WTC11 (cell line): Measurements from ENCODE around the gene ASIP. TPM values are rescaled to one million over a fixed set of nuclear protein-coding genes. Genes with fewer than 3 reads are reported as not detected.

ENCODE experiments used
- ATAC-seq: fragments of 200-7000 bp; cut with Tn5 transposase; 2 replicates; pipeline ENCODE4 v1.10.0; 2021; ENCODE audit warnings: mild to moderate bottlenecking, moderate library complexity
- CTCF ChIA-PET: fragments of 300-600 bp; sonication (Branson Sonifier 250); formaldehyde crosslinking; loops from one replicate; lab custom pipeline; 2021; ENCODE audit warnings: antibody characterized with exemption; lab: Charles Lee
- POLR2A ChIA-PET: fragments of 350-600 bp; sonication (Branson Sonifier 250); formaldehyde crosslinking; loops from one replicate; lab custom pipeline; 2021; ENCODE audit warnings: antibody characterized with exemption; lab: Charles Lee
- DNase-seq: peaks from one replicate; pipeline ENCODE4 v3.0.0; 2021; ENCODE audit warnings: low spot score
- H3K27ac Mint-ChIP-seq: 2 replicates; pipeline ENCODE4 v1.8.0; 2021; ENCODE audit warnings: mixed read lengths
- H3K27me3 Mint-ChIP-seq: 2 replicates; pipeline ENCODE4 v1.8.0; 2021; ENCODE audit warnings: low read depth, mild to moderate bottlenecking, moderate library complexity, mixed read lengths
- H3K36me3 Mint-ChIP-seq: 2 replicates; pipeline ENCODE4 v1.8.0; 2021; ENCODE audit warnings: mixed read lengths
- H3K4me1 Mint-ChIP-seq: 2 replicates; pipeline ENCODE4 v1.8.0; 2022; ENCODE audit warnings: mixed read lengths
- H3K4me3 Mint-ChIP-seq: 2 replicates; pipeline ENCODE4 v1.8.0; 2021; ENCODE audit warnings: mild to moderate bottlenecking, moderate library complexity, mixed read lengths
- H3K9me3 Mint-ChIP-seq: 2 replicates; pipeline ENCODE4 v1.8.0; 2021; ENCODE audit warnings: mixed read lengths
- CTCF ChIP-seq: fragments of 200-600 bp; IDR thresholded peaks from 2 replicates; pipeline ENCODE4 v1.8.0; 2022; ENCODE audit warnings: antibody characterized with exemption
- E2F4 ChIP-seq: sonication (generic); formaldehyde crosslinking; IDR thresholded peaks from 2 replicates; pipeline ENCODE4 v1.8.1; 2022; ENCODE audit warnings: low read depth, mild to moderate bottlenecking, moderate library complexity, missing genetic modification reagents, borderline replicate concordance
- ETV6 ChIP-seq: sonication (generic); formaldehyde crosslinking; IDR thresholded peaks from 2 replicates; pipeline ENCODE4 v1.8.1; 2022; ENCODE audit warnings: mild to moderate bottlenecking, missing genetic modification reagents
- FOXJ3 ChIP-seq: sonication (generic); formaldehyde crosslinking; IDR thresholded peaks from 2 replicates; pipeline ENCODE4 v1.9.0; 2021; ENCODE audit warnings: missing genetic modification reagents, mild to moderate bottlenecking, borderline replicate concordance
- FOXP1 ChIP-seq: sonication (generic); formaldehyde crosslinking; IDR thresholded peaks from 2 replicates; pipeline ENCODE4 v1.8.0; 2022; ENCODE audit warnings: missing genetic modification reagents, mild to moderate bottlenecking, moderate library complexity, borderline replicate concordance
- GTF2I ChIP-seq: fragments of 250-450 bp; sonication (Bioruptor Pico); conservative IDR thresholded peaks from 2 replicates; pipeline ENCODE4 v1.4.0; 2021; ENCODE audit warnings: mild to moderate bottlenecking
- HMGA2 ChIP-seq: fragments of 250-450 bp; sonication (Bioruptor Pico); IDR thresholded peaks from 2 replicates; pipeline ENCODE4 v1.4.0; 2021; ENCODE audit warnings: mild to moderate bottlenecking, moderate library complexity
- IRF1 ChIP-seq: sonication (generic); formaldehyde crosslinking; IDR thresholded peaks from 2 replicates; pipeline ENCODE4 v1.8.0; 2023; ENCODE audit warnings: missing genetic modification reagents
- KAT7 ChIP-seq: sonication (generic); formaldehyde crosslinking; IDR thresholded peaks from 2 replicates; pipeline ENCODE4 v1.8.1; 2023; ENCODE audit warnings: missing genetic modification reagents, mild to moderate bottlenecking, borderline replicate concordance
- MYBL2 ChIP-seq: sonication (generic); formaldehyde crosslinking; IDR thresholded peaks from 2 replicates; pipeline ENCODE4 v1.8.1; 2023; ENCODE audit warnings: mild to moderate bottlenecking, moderate library complexity, missing genetic modification reagents
- NFATC4 ChIP-seq: fragments of 250-450 bp; sonication (Bioruptor Pico); IDR thresholded peaks from 2 replicates; pipeline ENCODE4 v1.9.0; 2021; ENCODE audit warnings: mild to moderate bottlenecking
- NFE2L1 ChIP-seq: sonication (generic); formaldehyde crosslinking; IDR thresholded peaks from 2 replicates; pipeline ENCODE4 v1.8.1; 2023; ENCODE audit warnings: missing genetic modification reagents
- NFYB ChIP-seq: sonication (generic); formaldehyde crosslinking; conservative IDR thresholded peaks from 2 replicates; pipeline ENCODE4 v1.8.0; 2022; ENCODE audit warnings: low read depth, missing genetic modification reagents
- NR2C2 ChIP-seq: sonication (generic); formaldehyde crosslinking; IDR thresholded peaks from 2 replicates; pipeline ENCODE4 v1.8.0; 2022; ENCODE audit warnings: mild to moderate bottlenecking, missing genetic modification reagents
- OVOL2 ChIP-seq: fragments of 250-450 bp; sonication (Bioruptor Pico); IDR thresholded peaks from 2 replicates; pipeline ENCODE4 v1.9.0; 2021; ENCODE audit warnings: mild to moderate bottlenecking, borderline replicate concordance
- SMAD4 ChIP-seq: sonication (generic); formaldehyde crosslinking; IDR thresholded peaks from 2 replicates; pipeline ENCODE4 v1.8.0; 2022; ENCODE audit warnings: mild to moderate bottlenecking, missing genetic modification reagents
- SOX15 ChIP-seq: fragments of 250-450 bp; sonication (Bioruptor Pico); IDR thresholded peaks from 2 replicates; pipeline ENCODE4 v1.9.0; 2021; ENCODE audit warnings: mild to moderate bottlenecking
- TCF7 ChIP-seq: sonication (generic); formaldehyde crosslinking; IDR thresholded peaks from 2 replicates; pipeline ENCODE4 v1.8.0; 2022; ENCODE audit warnings: mild to moderate bottlenecking, low read depth, missing genetic modification reagents, moderate library complexity
- TEAD4 ChIP-seq: sonication (generic); formaldehyde crosslinking; IDR thresholded peaks from 2 replicates; pipeline ENCODE4 v1.8.0; 2022; ENCODE audit warnings: mild to moderate bottlenecking, missing genetic modification reagents
- ZNF121 ChIP-seq: sonication (generic); formaldehyde crosslinking; IDR thresholded peaks from 2 replicates; pipeline ENCODE4 v1.8.0; 2023; ENCODE audit warnings: missing genetic modification reagents
- ZNF232 ChIP-seq: sonication (generic); formaldehyde crosslinking; IDR thresholded peaks from 2 replicates; pipeline ENCODE4 v1.8.0; 2022; ENCODE audit warnings: mild to moderate bottlenecking, missing genetic modification reagents
- ZNF281 ChIP-seq: sonication (generic); formaldehyde crosslinking; IDR thresholded peaks from 2 replicates; pipeline ENCODE4 v1.8.0; 2023; ENCODE audit warnings: mild to moderate bottlenecking, missing genetic modification reagents
- ZNF423 ChIP-seq: fragments of 250-450 bp; sonication (Bioruptor Pico); IDR thresholded peaks from 2 replicates; pipeline ENCODE4 v2.1.2; 2022; ENCODE audit warnings: mild to moderate bottlenecking, moderate library complexity
- ZNF671 ChIP-seq: fragments of 250-450 bp; sonication (Bioruptor Pico); IDR thresholded peaks from 2 replicates; pipeline ENCODE4 v1.8.0; 2021; ENCODE audit warnings: mild to moderate bottlenecking
- ZSCAN18 ChIP-seq: fragments of 250-450 bp; sonication (Bioruptor Pico); IDR thresholded peaks from 2 replicates; pipeline ENCODE4 v2.1.2; 2022; ENCODE audit warnings: mild to moderate bottlenecking, moderate library complexity
- total RNA-seq: library from RNA; stranded (reverse); gene quantifications from 3 replicates; pipeline ENCODE4 v1.2.3, GENCODE V29; 2021

The ASIP gene
- total RNA-seq, 1 experiment from 2014 or later: not detected

GRCh38 chr20:34292496-34292895 is 51.3 kb downstream of the ASIP start:
- ChIA-PET CTCF (no interaction called here), POLR2A (no interaction called here)
- H3K36me3 Mint-ChIP-seq: peaks cover 80% of the 10 kb centered on the region
- TF ChIP-seq NR2C2 (no peak), ZNF671 (no peak), NFE2L1 (CRISPR knock-in tag) (no peak), HMGA2 (CRISPR knock-in tag) (no peak), ZNF232 (CRISPR knock-in tag) (no peak)
- no peak overlapping the region for H3K4me3 Mint-ChIP-seq
- no peak overlapping the region for H3K27ac Mint-ChIP-seq
- DNase-seq (no peak), ATAC-seq (no peak)
- no peaks in the 10 kb centered on the region for H3K9me3 Mint-ChIP-seq
- H3K4me1 Mint-ChIP-seq: peaks cover under 1% of the 10 kb centered on the region; the same call in 1 of the 2 replicates
- H3K27me3 Mint-ChIP-seq: no peaks in the 10 kb centered on the region

DNA sequence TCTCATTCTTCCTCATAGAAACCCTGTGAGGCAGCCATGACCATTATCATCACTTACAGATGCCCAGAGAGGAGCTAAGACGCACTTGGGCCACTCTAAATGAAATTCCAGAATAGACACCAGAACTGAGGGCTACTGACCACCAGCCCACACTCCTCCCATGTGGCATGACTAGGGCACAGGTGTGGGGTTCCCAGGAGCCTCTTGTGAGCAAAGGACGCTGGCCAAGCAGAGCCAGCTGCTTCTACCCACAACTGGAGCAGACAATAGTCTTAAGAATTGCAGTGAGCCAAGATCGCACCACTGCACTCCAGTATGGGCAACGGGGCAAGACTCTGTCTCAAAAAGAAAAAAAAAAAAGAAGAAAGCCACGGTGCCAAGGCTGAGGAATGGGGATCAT is 51.9 kb downstream of the ASIP start:
- ATAC-seq: no peak
- ChIA-PET CTCF (no interaction called here), POLR2A (no interaction called here)
- no peak for TF ChIP-seq ETV6
- no peak for TF ChIP-seq TCF7 (CRISPR knock-in tag)
- TF ChIP-seq TEAD4 (CRISPR knock-in tag): no peak
- TF ChIP-seq NFYB (CRISPR knock-in tag): no peak
- no peak for DNase-seq
- peaks cover 73% of the 10 kb centered on the region for H3K36me3 Mint-ChIP-seq
- H3K4me1 Mint-ChIP-seq: peaks cover 2% of the 10 kb centered on the region; the same call in 1 of the 2 replicates
- no peak overlapping the region for H3K4me3 Mint-ChIP-seq
- no peaks in the 10 kb centered on the region for H3K27me3 Mint-ChIP-seq
- no peak overlapping the region for H3K27ac Mint-ChIP-seq
- no peaks in the 10 kb centered on the region for H3K9me3 Mint-ChIP-seq

DNA sequence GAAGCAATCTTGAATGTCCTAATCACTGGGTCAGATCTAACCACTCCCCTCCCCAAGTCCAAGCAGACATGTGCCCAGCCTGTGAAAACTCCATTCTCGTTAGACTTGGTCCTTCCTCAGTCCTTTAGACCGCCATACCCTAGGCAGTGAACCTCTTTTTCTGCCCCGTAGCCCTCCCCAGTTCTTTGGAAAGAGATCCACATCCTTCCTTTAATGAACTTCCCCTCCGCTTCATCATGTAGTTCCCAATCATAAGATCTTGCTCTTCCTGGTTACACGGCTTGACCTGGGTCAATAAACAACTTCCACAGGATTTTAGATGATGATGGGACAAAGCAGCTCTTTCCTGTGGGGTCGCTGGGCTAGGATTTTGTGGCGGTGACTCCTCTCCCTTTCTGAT is 52.4 kb downstream of the ASIP start:
- no peak overlapping the region; the same call in 1 of the 2 replicates for H3K27ac Mint-ChIP-seq
- peaks cover 2% of the 10 kb centered on the region; the same call in 1 of the 2 replicates for H3K4me1 Mint-ChIP-seq
- H3K27me3 Mint-ChIP-seq: no peaks in the 10 kb centered on the region
- H3K36me3 Mint-ChIP-seq: peaks cover 69% of the 10 kb centered on the region
- no peaks in the 10 kb centered on the region for H3K9me3 Mint-ChIP-seq
- ChIA-PET POLR2A (no interaction called here), CTCF (no interaction called here)
- no peak overlapping the region for H3K4me3 Mint-ChIP-seq
- TF ChIP-seq ZNF423 (CRISPR knock-in tag): no peak
- no peak for TF ChIP-seq OVOL2 (CRISPR knock-in tag)
- TF ChIP-seq ETV6: no peak
- TF ChIP-seq FOXP1 (CRISPR knock-in tag): no peak
- TF ChIP-seq SOX15 (CRISPR knock-in tag): no peak
- TF ChIP-seq ZNF281 (CRISPR knock-in tag): no peak
- no peak for TF ChIP-seq SMAD4 (CRISPR knock-in tag)
- DNase-seq: no peak
- no peak for ATAC-seq

GRCh38 chr20:34294563-34294962 is 53.3 kb downstream of the ASIP start:
- H3K9me3 Mint-ChIP-seq: no peaks in the 10 kb centered on the region
- H3K36me3 Mint-ChIP-seq: peaks cover 62% of the 10 kb centered on the region
- H3K4me3 Mint-ChIP-seq: no peak overlapping the region
- CTCF ChIA-PET: no interaction called here
- peaks cover 2% of the 10 kb centered on the region; the same call in 1 of the 2 replicates for H3K4me1 Mint-ChIP-seq
- H3K27ac Mint-ChIP-seq: no peak overlapping the region; the same call in 1 of the 2 replicates
- DNase-seq (no peak), ATAC-seq (no peak)
- POLR2A ChIA-PET: no interaction called here
- no peaks in the 10 kb centered on the region for H3K27me3 Mint-ChIP-seq
- TF ChIP-seq FOXJ3 (CRISPR knock-in tag): no peak
- TF ChIP-seq NFATC4 (CRISPR knock-in tag): no peak
- no peak for TF ChIP-seq KAT7 (CRISPR knock-in tag)
- no peak for TF ChIP-seq NFE2L1 (CRISPR knock-in tag)
- no peak for TF ChIP-seq E2F4 (CRISPR knock-in tag)
- TF ChIP-seq ETV6: no peak
- TF ChIP-seq SOX15 (CRISPR knock-in tag): no peak
- no peak for TF ChIP-seq ZNF121 (CRISPR knock-in tag)
- TF ChIP-seq MYBL2 (CRISPR knock-in tag): no peak
- TF ChIP-seq ZSCAN18 (CRISPR knock-in tag): no peak
- TF ChIP-seq IRF1 (CRISPR knock-in tag): no peak
- TF ChIP-seq GTF2I: no peak
- no peak for TF ChIP-seq CTCF
- no peak for TF ChIP-seq ZNF423 (CRISPR knock-in tag)
